Activated T-cell treated with anti-CD3 and anti-CD28 coated beads, Interleukin-2, amount 50 U/mL, for 48 hours (primary cell): ENCODE results near the gene BRF1.

Source experiments
- DNase-seq, 2 experiments: peaks; one replicate each; pipeline ENCODE4 v3.0.0-alpha.2; 2020

Gene BRF1

GRCh38 chr14:105223770-105224544, 76.8 kb downstream of the BRF1 start:
- no peak for DNase-seq

- no peak for DNase-seq
These were observed 77.5 kb downstream of the BRF1 start for GRCh38 chr14:105223260-105223659.

- no peak for DNase-seq
These were observed 79.1 kb downstream of the BRF1 start for GRCh38 chr14:105221598-105222178.

- DNase-seq, result no peak
These were observed 79.9 kb downstream of the BRF1 start for GRCh38 chr14:105220699-105221597.

- DNase-seq, result no peak
These were observed 81.0 kb downstream of the BRF1 start for GRCh38 chr14:105219753-105220152.

GRCh38 chr14:105219043-105219612, 81.7 kb downstream of the BRF1 start:
- DNase-seq, result no peak

- no peak for DNase-seq
These were observed 82.2 kb downstream of the BRF1 start for GRCh38 chr14:105218611-105219010.

- no peak for DNase-seq
These were observed 83.0 kb downstream of the BRF1 start for GRCh38 chr14:105217774-105218173.

GRCh38 chr14:105216490-105217247, 84.1 kb downstream of the BRF1 start:
- no peak for DNase-seq

GRCh38 chr14:105215602-105216001, 85.2 kb downstream of the BRF1 start:
- no peak for DNase-seq

GRCh38 chr14:105214324-105214915, 86.4 kb downstream of the BRF1 start:
- no peak for DNase-seq

- no peak for DNase-seq
These were observed 87.4 kb downstream of the BRF1 start for GRCh38 chr14:105213361-105213760.

GRCh38 chr14:105212541-105213300, 88.1 kb downstream of the BRF1 start:
- no peak for DNase-seq

GRCh38 chr14:105211758-105212089, 89.1 kb downstream of the BRF1 start:
- DNase-seq, result no peak

- no peak for DNase-seq
These were observed 89.6 kb downstream of the BRF1 start for GRCh38 chr14:105211086-105211757.

GRCh38 chr14:105210266-105211025, 90.4 kb downstream of the BRF1 start:
- DNase-seq, result no peak

- no peak for DNase-seq
These were observed 91.2 kb downstream of the BRF1 start for GRCh38 chr14:105209646-105210045.

- DNase-seq, result no peak
These were observed 91.7 kb downstream of the BRF1 start for GRCh38 chr14:105209091-105209490.

GRCh38 chr14:105208738-105209075, 92.1 kb downstream of the BRF1 start:
- no peak for DNase-seq
